Liver (tissue), 9 donors: Measurements from ENCODE around the gene ABCA9. TPM values are rescaled to one million over a fixed set of nuclear protein-coding genes. Genes with fewer than 3 reads are reported as not detected.
"Not testable (repeated sequence)": the region's sequence is repeated elsewhere in the genome, so short reads cannot be mapped to it uniquely, and the experiment has no call there.

Experiments used
- DNase-seq: peaks from one replicate; pipeline ENCODE4 v3.0.0-alpha.2; 2017; ENCODE audit warnings: low spot score
- H3K27ac ChIP-seq, 2 donors: one replicate each; pipeline ENCODE4 v1.7.0; 2013; ENCODE audit warnings: inconsistent platforms in 2 of 2, low read length in 2 of 2, control low read depth in 1 of 2, low read depth in 1 of 2, mild to moderate bottlenecking in 1 of 2
- H3K27me3 ChIP-seq, 4 donors: one replicate each; pipeline versions ENCODE4 v1.6.1 to v1.7.0; 2013; ENCODE audit warnings: low read length in 3 of 4, inconsistent platforms in 1 of 4, mild to moderate bottlenecking in 1 of 4, moderate library complexity in 1 of 4; ENCODE audit not compliant: control insufficient read depth in 4 of 4, insufficient read depth in 4 of 4
- H3K36me3 ChIP-seq, 4 donors: one replicate each; pipeline versions ENCODE4 v1.6.1 to v1.7.0; 2013; ENCODE audit warnings: low read length in 3 of 4, mild to moderate bottlenecking in 3 of 4, low read depth in 1 of 4, moderate library complexity in 1 of 4; ENCODE audit not compliant: control insufficient read depth in 4 of 4, insufficient read depth in 3 of 4
- H3K4me1 ChIP-seq, 4 donors: one replicate each; pipeline versions ENCODE4 v1.6.1 to v1.7.0; 2013; ENCODE audit warnings: low read length in 3 of 4, mild to moderate bottlenecking in 3 of 4, moderate library complexity in 1 of 4; ENCODE audit not compliant: control insufficient read depth in 4 of 4, insufficient read depth in 4 of 4
- H3K4me3 ChIP-seq, 3 donors: one replicate each; pipeline versions ENCODE4 v1.6.1 to v1.7.0; 2013; ENCODE audit warnings: low read length in 3 of 3, control low read depth in 1 of 3, low read depth in 1 of 3, mild to moderate bottlenecking in 1 of 3
- H3K9ac ChIP-seq, 2 donors: one replicate each; pipeline ENCODE4 v1.7.0; 2013; ENCODE audit warnings: low read length in 2 of 2, mild to moderate bottlenecking in 2 of 2, moderate library complexity in 2 of 2, control low read depth in 1 of 2, low read depth in 1 of 2
- H3K9me3 ChIP-seq, 4 donors: one replicate each; pipeline versions ENCODE4 v1.6.1 to v1.7.0; 2013; ENCODE audit warnings: low read length in 3 of 4; ENCODE audit not compliant: control insufficient read depth in 4 of 4
- ATF3 ChIP-seq: IDR thresholded peaks from 2 replicates; pipeline ENCODE4 v1.6.1; 2016; ENCODE audit warnings: antibody characterized with exemption
- EGR1 ChIP-seq, 2 donors: IDR thresholded peaks; 2 replicates each; pipeline ENCODE4 v1.6.1; 2016 to 2018; ENCODE audit warnings: antibody characterized with exemption in 2 of 2, low read depth in 2 of 2
- FOXA1 ChIP-seq: IDR thresholded peaks from 2 replicates; pipeline ENCODE4 v1.6.1; 2016; ENCODE audit warnings: antibody characterized with exemption
- FOXA2 ChIP-seq: IDR thresholded peaks from 2 replicates; pipeline ENCODE4 v1.6.1; 2016; ENCODE audit warnings: antibody characterized with exemption
- GABPA ChIP-seq, 2 donors: IDR thresholded peaks in 1 of 2; conservative IDR thresholded peaks in 1 of 2; 2 replicates each; pipeline ENCODE4 v1.6.1; 2016; ENCODE audit warnings: antibody characterized with exemption in 2 of 2, mild to moderate bottlenecking in 1 of 2, moderate library complexity in 1 of 2
- HNF4A ChIP-seq, 2 donors: conservative IDR thresholded peaks; 2 replicates each; pipeline ENCODE4 v1.6.1; 2016; ENCODE audit warnings: antibody characterized with exemption in 2 of 2, mild to moderate bottlenecking in 2 of 2
- HNF4G ChIP-seq: IDR thresholded peaks from 2 replicates; pipeline ENCODE4 v1.6.1; 2016; ENCODE audit warnings: antibody characterized with exemption
- JUND ChIP-seq, 2 donors: IDR thresholded peaks; 2 replicates each; pipeline ENCODE4 v1.6.1; 2016; ENCODE audit warnings: antibody characterized with exemption in 2 of 2
- NR2F2 ChIP-seq: IDR thresholded peaks from 2 replicates; pipeline ENCODE4 v1.6.1; 2016; ENCODE audit warnings: antibody characterized with exemption
- RAD21 ChIP-seq, 2 donors: IDR thresholded peaks; 2 replicates each; pipeline ENCODE4 v1.6.1; 2016; ENCODE audit warnings: antibody characterized with exemption in 2 of 2, mild to moderate bottlenecking in 2 of 2
- RXRA ChIP-seq, 2 donors: IDR thresholded peaks; 2 replicates each; pipeline ENCODE4 v1.6.1; 2017 to 2018; ENCODE audit warnings: antibody characterized with exemption in 2 of 2, mild to moderate bottlenecking in 1 of 2
- SP1 ChIP-seq: IDR thresholded peaks from 2 replicates; pipeline ENCODE4 v1.6.1; 2018; ENCODE audit warnings: antibody characterized with exemption, mild to moderate bottlenecking
- TAF1 ChIP-seq: conservative IDR thresholded peaks from 2 replicates; pipeline ENCODE4 v1.6.1; 2016; ENCODE audit warnings: antibody characterized with exemption, mild to moderate bottlenecking
- ZBTB33 ChIP-seq: IDR thresholded peaks from 2 replicates; pipeline ENCODE4 v1.6.1; 2016; ENCODE audit warnings: antibody characterized with exemption
- WGBS: extraction: QIAGEN DNeasy Blood & Tissue Kit; methylation state at CpG from one replicate; pipeline ENCODE4 v1.1.7; 2013; 5-methylcytosine and 5-hydroxymethylcytosine counted together
- polyA plus RNA-seq, 2 donors: library from polyadenylated mRNA; stranded (reverse) in 1 of 2; unstranded in 1 of 2; fragments of 200-250 nt in 1 of 2; fragments of >200 nt in 1 of 2; fragmentation: Nextera tagmentation in 1 of 2; extraction: Ambion mirVana in 1 of 2; gene quantifications; one replicate each; pipeline versions ENCODE4 v1.2.1 to v1.2.3, GENCODE V29; 2013 to 2015
- total RNA-seq, 2 donors: library from RNA; depleted of rRNA; stranded (reverse); fragments of >200 nt; gene quantifications; one replicate each; pipeline ENCODE4 v1.2.3, GENCODE V29; 2014
- TF ChIP-seq, protein P1 (sequence below): IDR thresholded peaks from 2 replicates; pipeline ENCODE4 v1.6.1; 2016; ENCODE audit warnings: antibody characterized with exemption, mild to moderate bottlenecking
- TF ChIP-seq, protein P2 (sequence below): IDR thresholded peaks from 2 replicates; pipeline ENCODE4 v1.6.1; 2016; ENCODE audit warnings: antibody characterized with exemption
- donor health status: healthy.
- donor health status: healthy.
- donor health status: healthy.
- donor health status: healthy.
- donor health status: healthy.

The ABCA9 gene
- total and polyA plus RNA-seq, 4 donors = 1.4 to 18.9 (median 5.9) TPM

GRCh38 chr17:69012895-69013805 lies 47.6 kb downstream of the ABCA9 start:
- no peak overlapping the region for H3K4me3 ChIP-seq
- peaks cover 2 to 13% (median 7%) of the 10 kb centered on the region in 4 donors for H3K36me3 ChIP-seq
- TF ChIP-seq EGR1 (IDR thresholded peaks at IDR 0.05; ENCODE audit: low read depth in 2 of 2) (no peak), JUND (IDR thresholded peaks at IDR 0.05) (no peak), RXRA (IDR thresholded peaks at IDR 0.05) (no peak)
- H3K27me3 ChIP-seq = no peaks in the 10 kb centered on the region
- H3K9me3 ChIP-seq = no peaks in the 10 kb centered on the region
- 92% methylated on average over 4 of the region's 4 CpGs for WGBS
- no peak overlapping the region for H3K9ac ChIP-seq
- H3K4me1 ChIP-seq = peaks cover 2 to 12% (median 5%) of the 10 kb centered on the region in 4 donors
- DNase-seq = no peak
- no peak overlapping the region for H3K27ac ChIP-seq

DNA sequence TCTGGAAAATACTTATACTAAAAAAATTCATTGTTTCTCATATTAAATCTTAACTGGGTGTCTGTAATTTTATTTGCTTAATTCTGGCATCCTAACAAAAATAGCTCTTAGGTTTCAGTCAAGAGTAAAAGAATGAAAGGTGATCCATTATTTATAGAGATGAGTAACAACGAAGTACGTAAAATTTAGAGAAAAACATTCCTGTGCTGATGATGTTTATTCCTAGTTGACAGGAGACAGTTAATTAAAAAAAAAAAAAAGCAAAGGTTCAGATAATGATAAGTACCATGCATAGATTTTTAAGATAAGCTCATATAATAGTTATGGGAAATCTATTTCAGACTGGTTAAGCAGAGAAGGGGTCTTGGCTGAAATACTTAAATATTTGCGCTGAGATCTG lies 50.8 kb downstream of the ABCA9 start:
- TF ChIP-seq GABPA (IDR thresholded peaks at IDR 0.05 in 1 of 2, conservative IDR thresholded peaks at IDR 0.05 in 1 of 2) (no peak), HNF4G (no peak), HNF4A (conservative IDR thresholded peaks at IDR 0.05) (no peak), FOXA1 (no peak), FOXA2 (no peak), RXRA (IDR thresholded peaks at IDR 0.05) (no peak), TAF1 (no peak), SP1 (no peak), RAD21 (IDR thresholded peaks at IDR 0.05) (no peak), EGR1 (IDR thresholded peaks at IDR 0.05; ENCODE audit: low read depth in 2 of 2) (no peak), NR2F2 (no peak), ATF3 (no peak), ZBTB33 (no peak)
- TF ChIP-seq, protein P1, sequence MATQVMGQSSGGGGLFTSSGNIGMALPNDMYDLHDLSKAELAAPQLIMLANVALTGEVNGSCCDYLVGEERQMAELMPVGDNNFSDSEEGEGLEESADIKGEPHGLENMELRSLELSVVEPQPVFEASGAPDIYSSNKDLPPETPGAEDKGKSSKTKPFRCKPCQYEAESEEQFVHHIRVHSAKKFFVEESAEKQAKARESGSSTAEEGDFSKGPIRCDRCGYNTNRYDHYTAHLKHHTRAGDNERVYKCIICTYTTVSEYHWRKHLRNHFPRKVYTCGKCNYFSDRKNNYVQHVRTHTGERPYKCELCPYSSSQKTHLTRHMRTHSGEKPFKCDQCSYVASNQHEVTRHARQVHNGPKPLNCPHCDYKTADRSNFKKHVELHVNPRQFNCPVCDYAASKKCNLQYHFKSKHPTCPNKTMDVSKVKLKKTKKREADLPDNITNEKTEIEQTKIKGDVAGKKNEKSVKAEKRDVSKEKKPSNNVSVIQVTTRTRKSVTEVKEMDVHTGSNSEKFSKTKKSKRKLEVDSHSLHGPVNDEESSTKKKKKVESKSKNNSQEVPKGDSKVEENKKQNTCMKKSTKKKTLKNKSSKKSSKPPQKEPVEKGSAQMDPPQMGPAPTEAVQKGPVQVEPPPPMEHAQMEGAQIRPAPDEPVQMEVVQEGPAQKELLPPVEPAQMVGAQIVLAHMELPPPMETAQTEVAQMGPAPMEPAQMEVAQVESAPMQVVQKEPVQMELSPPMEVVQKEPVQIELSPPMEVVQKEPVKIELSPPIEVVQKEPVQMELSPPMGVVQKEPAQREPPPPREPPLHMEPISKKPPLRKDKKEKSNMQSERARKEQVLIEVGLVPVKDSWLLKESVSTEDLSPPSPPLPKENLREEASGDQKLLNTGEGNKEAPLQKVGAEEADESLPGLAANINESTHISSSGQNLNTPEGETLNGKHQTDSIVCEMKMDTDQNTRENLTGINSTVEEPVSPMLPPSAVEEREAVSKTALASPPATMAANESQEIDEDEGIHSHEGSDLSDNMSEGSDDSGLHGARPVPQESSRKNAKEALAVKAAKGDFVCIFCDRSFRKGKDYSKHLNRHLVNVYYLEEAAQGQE = no peak
- TF ChIP-seq, protein P2, sequence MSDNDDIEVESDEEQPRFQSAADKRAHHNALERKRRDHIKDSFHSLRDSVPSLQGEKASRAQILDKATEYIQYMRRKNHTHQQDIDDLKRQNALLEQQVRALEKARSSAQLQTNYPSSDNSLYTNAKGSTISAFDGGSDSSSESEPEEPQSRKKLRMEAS = no peak
- Histone ChIP-seq H3K27ac (no peak overlapping the region), H3K36me3 (peaks cover 4 to 25% (median 11%) of the 10 kb centered on the region in 4 donors), H3K9ac (no peak overlapping the region), H3K4me1 (no peaks in the 10 kb centered on the region), H3K9me3 (no peaks in the 10 kb centered on the region), H3K27me3 (no peaks in the 10 kb centered on the region), H3K4me3 (no peak overlapping the region)
- 98% methylated on average over 3 of the region's 3 CpGs for WGBS
- no peak for DNase-seq

- H3K36me3 ChIP-seq = peaks cover 4 to 18% (median 9%) of the 10 kb centered on the region in 4 donors
- not testable (repeated sequence) for DNase-seq, H3K4me1 ChIP-seq, H3K9me3 ChIP-seq, H3K27me3 ChIP-seq, H3K27ac ChIP-seq, H3K4me3 ChIP-seq, H3K9ac ChIP-seq
- WGBS = 95% methylated on average over 24 of the region's 27 CpGs
Measured at GRCh38 chr17:69004759-69005158, 56.0 kb downstream of the ABCA9 start.

GRCh38 chr17:68999743-69000142 lies 61.0 kb downstream of the ABCA9 start:
- H3K36me3 ChIP-seq, H3K27ac ChIP-seq, H3K27me3 ChIP-seq, H3K4me3 ChIP-seq, H3K9ac ChIP-seq, DNase-seq, H3K9me3 ChIP-seq, H3K4me1 ChIP-seq: not testable (repeated sequence)
- 83% methylated on average over 3 of the region's 3 CpGs for WGBS
